Sigmoid colon (tissue), 7 donors: ENCODE measurements around the gene TMOD1. TPM values are rescaled to one million over a fixed set of nuclear protein-coding genes. Genes with fewer than 3 reads are reported as not detected.
"Not testable (repeated sequence)": the region's sequence is repeated elsewhere in the genome, so short reads cannot be mapped to it uniquely, and the experiment has no call there.

Experiments used
- DNase-seq: peaks from one replicate; pipeline ENCODE4 v3.0.0-alpha.2; 2019
- H3K27ac ChIP-seq, 4 donors: fragments of 200-600 bp; sonication (generic); one replicate each; pipeline ENCODE4 v1.5.1; 2016 to 2019; ENCODE audit warnings: mild to moderate bottlenecking in 1 of 4
- H3K27me3 ChIP-seq, 3 donors: fragments of 200-600 bp; sonication (generic); one replicate each; pipeline ENCODE4 v1.5.1; 2019; ENCODE audit warnings: mild to moderate bottlenecking in 1 of 3
- H3K36me3 ChIP-seq, 4 donors: fragments of 200-600 bp; sonication (generic); one replicate each; pipeline ENCODE4 v1.5.1; 2016 to 2019
- H3K4me1 ChIP-seq, 4 donors: fragments of 200-600 bp; sonication (generic); one replicate each; pipeline ENCODE4 v1.5.1; 2017 to 2019
- H3K4me3 ChIP-seq, 4 donors: fragments of 200-600 bp; sonication (generic); one replicate each; pipeline ENCODE4 v1.5.1; 2017 to 2019; ENCODE audit warnings: mild to moderate bottlenecking in 2 of 4, moderate library complexity in 1 of 4
- H3K9me3 ChIP-seq, 4 donors: fragments of 200-600 bp in 3 of 4; sonication (generic) in 3 of 4; one replicate each; pipeline versions ENCODE4 v1.5.1 to v1.6.1; 2013 to 2019
- CTCF ChIP-seq, 4 experiments: fragments of 450-650 bp in 3 of 4; fragments of 200-600 bp in 1 of 4; IDR thresholded peaks; one replicate each; pipeline ENCODE4 v1.5.1; 2016 to 2019; ENCODE audit warnings: antibody characterized with exemption in 4 of 4, mild to moderate bottlenecking in 3 of 4, moderate library complexity in 2 of 4
- EP300 ChIP-seq, 4 donors: sonication (generic); formaldehyde crosslinking; IDR thresholded peaks; one replicate each; pipeline ENCODE4 v1.6.1; 2017; ENCODE audit warnings: antibody characterized with exemption in 4 of 4
- POLR2A ChIP-seq, 2 donors: fragments of 450-650 bp; IDR thresholded peaks; one replicate each; pipeline ENCODE4 v1.6.1; 2016; ENCODE audit warnings: antibody characterized with exemption in 2 of 2, mild to moderate bottlenecking in 2 of 2, moderate library complexity in 2 of 2
- POLR2AphosphoS5 ChIP-seq, 4 donors: sonication (generic); formaldehyde crosslinking; IDR thresholded peaks; one replicate each; pipeline ENCODE4 v1.6.1; 2017; ENCODE audit warnings: antibody characterized with exemption in 4 of 4
- WGBS, 2 donors: extraction: QIAGEN DNeasy Blood & Tissue Kit; methylation state at CpG; one replicate each; pipeline ENCODE4 v1.1.7; 2013; 5-methylcytosine and 5-hydroxymethylcytosine counted together
- intact Hi-C: fragments of 100-400 bp; cut with DNase I; formaldehyde crosslinking; loops from one replicate; pipeline ENCODE4 v1.15.1; 2023
- polyA plus RNA-seq, 3 donors: library from polyadenylated mRNA; stranded (reverse); fragments of 200-250 nt; gene quantifications; one replicate each; pipeline ENCODE4 v1.2.3, GENCODE V29; 2013
- total RNA-seq, 4 donors: library from RNA; depleted of rRNA; stranded (reverse); fragments of >200 nt; gene quantifications; one replicate each; pipeline ENCODE4 v1.1.0, GENCODE V29; 2016
- donor health status: healthy with polysubstance abuse.
- donor health status: Bipolar disorder and iron deficiency.
- donor health status: healthy.

The TMOD1 gene
- total and polyA plus RNA-seq, 7 donors, result 1.6 to 56.8 (median 28.5) TPM

DNA sequence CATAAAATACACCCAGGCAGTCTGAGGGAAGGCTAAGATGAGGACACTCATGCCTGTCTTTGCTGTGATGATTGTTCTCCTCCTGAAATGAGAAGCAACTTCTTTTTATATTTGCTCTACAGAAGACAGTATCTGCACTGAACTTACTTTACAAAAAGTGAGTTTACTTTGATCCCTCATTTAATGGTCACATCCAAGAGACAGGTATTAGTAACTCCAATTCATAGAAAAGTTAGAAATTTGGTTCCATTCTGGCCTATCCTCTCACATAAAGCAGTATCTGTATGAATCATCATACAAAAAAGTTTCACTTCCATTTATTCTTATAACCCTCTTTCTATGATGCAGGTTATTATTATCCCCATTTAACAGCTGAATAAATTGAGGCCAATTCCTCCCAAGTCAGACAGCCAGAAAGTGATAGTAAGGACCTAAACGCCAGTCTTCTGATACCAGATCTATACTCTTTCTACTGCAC lies 116.5 kb downstream of the TMOD1 start:
- intact Hi-C loops, result no loop called here
- Histone ChIP-seq H3K4me3 (no peak overlapping the region), H3K36me3 (peaks cover 0 to 39% (median 2%) of the 10 kb centered on the region in 4 donors), H3K4me1 (peaks cover 0 to 11% (median 4%) of the 10 kb centered on the region in 4 donors), H3K9me3 (no peaks in the 10 kb centered on the region), H3K27me3 (no peaks in the 10 kb centered on the region), H3K27ac (no peak overlapping the region)
- no peak for TF ChIP-seq POLR2AphosphoS5 (IDR thresholded peaks at IDR 0.05)
- no peak for TF ChIP-seq POLR2A (IDR thresholded peaks at IDR 0.05)
- TF ChIP-seq EP300 (IDR thresholded peaks at IDR 0.05), result no peak
- DNase-seq, result no peak
- WGBS, 2 donors, result 79 to 90% methylated on average over 1 of the region's 1 CpG

- H3K27me3 ChIP-seq, H3K4me1 ChIP-seq, H3K9me3 ChIP-seq, H3K4me3 ChIP-seq, DNase-seq, intact Hi-C loops, H3K27ac ChIP-seq: not testable (repeated sequence)
- H3K36me3 ChIP-seq, result peaks cover 0 to 60% (median 3%) of the 10 kb centered on the region in 4 donors
- WGBS, 2 donors, result 96 to 97% methylated on average over 2 of the region's 2 CpGs
Observed at GRCh38 chr9:97620063-97620462, 118.6 kb downstream of the TMOD1 start.

GRCh38 chr9:97622483-97622882 lies 121.0 kb downstream of the TMOD1 start:
- H3K9me3 ChIP-seq, H3K27me3 ChIP-seq, intact Hi-C loops, DNase-seq, H3K27ac ChIP-seq, H3K4me3 ChIP-seq, H3K4me1 ChIP-seq: not testable (repeated sequence)
- WGBS, 2 donors, result 97 to 98% methylated on average over 5 of the region's 5 CpGs
- peaks cover 0 to 51% (median 5%) of the 10 kb centered on the region in 4 donors for H3K36me3 ChIP-seq

DNA sequence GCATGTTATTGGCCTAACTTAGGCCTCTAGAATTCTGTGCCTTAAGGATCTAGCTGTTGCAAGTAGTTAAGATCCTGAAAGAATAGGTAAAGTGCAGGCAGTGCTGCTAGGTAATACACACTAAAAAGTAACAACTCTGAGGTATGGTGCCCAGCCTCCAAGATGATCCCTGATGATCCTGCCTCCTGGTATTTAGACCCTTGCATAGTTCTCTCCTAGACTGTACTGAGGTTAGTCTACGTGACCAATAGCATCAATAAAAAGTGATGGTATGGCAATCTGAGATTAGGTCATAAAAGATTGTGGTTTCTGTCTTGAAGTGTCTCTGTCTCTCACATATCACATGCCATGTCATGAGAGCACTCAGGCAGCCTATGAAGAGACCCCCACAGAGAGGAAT lies 122.5 kb downstream of the TMOD1 start:
- intact Hi-C loops, result no loop called here
- no peak for DNase-seq
- peaks cover 0 to 42% (median 5%) of the 10 kb centered on the region in 4 donors for H3K36me3 ChIP-seq

GRCh38 chr9:97625620-97626019 lies 124.2 kb downstream of the TMOD1 start:
- no peak overlapping the region for H3K27ac ChIP-seq
- peaks cover 0 to 39% (median 3%) of the 10 kb centered on the region in 4 donors for H3K36me3 ChIP-seq
- DNase-seq, result no peak
- H3K9me3 ChIP-seq, result no peaks in the 10 kb centered on the region
- 63 to 65% methylated on average over 3 of the region's 3 CpGs for WGBS, 2 donors
- intact Hi-C loops, result no loop called here
- no peaks in the 10 kb centered on the region for H3K27me3 ChIP-seq
- peaks cover 0 to 26% (median 21%) of the 10 kb centered on the region in 4 donors for H3K4me1 ChIP-seq
- no peak for TF ChIP-seq POLR2A (IDR thresholded peaks at IDR 0.05)
- no peak for TF ChIP-seq POLR2AphosphoS5 (IDR thresholded peaks at IDR 0.05)
- TF ChIP-seq EP300 (IDR thresholded peaks at IDR 0.05), result no peak
- no peak for TF ChIP-seq CTCF (IDR thresholded peaks at IDR 0.05)
- H3K4me3 ChIP-seq, result no peak overlapping the region

More for the DNA sequence above, 122.5 kb downstream of the TMOD1 start:
- Histone ChIP-seq H3K4me3 (no peak overlapping the region), H3K9me3 (no peaks in the 10 kb centered on the region), H3K27me3 (no peaks in the 10 kb centered on the region), H3K27ac (no peak overlapping the region), H3K4me1 (peaks cover 0 to 20% (median 17%) of the 10 kb centered on the region in 4 donors)
- 41 to 82% methylated on average over 1 of the region's 1 CpG for WGBS, 2 donors
- no peak for TF ChIP-seq EP300 (IDR thresholded peaks at IDR 0.05)
- TF ChIP-seq POLR2AphosphoS5 (IDR thresholded peaks at IDR 0.05), result no peak

DNA sequence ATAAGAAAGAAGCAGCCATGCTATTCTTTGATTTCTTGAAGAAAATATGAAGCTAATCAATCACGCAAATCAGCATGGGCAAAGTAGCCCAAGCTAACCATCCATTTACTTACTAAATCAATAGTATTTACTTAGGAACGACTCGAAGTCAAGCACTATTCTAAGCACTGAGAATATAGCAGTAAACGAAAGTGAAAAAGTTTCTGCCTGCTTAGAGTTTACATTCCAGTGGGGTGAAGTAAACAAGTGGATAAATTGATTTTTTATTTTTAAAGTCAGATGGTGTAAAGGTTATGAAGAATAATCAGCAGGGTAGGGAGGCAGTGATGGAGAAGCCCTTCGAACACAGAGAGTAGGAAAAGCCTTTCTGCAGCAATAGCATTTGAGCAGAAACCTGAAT lies 126.2 kb downstream of the TMOD1 start:
- Histone ChIP-seq H3K27me3 (no peaks in the 10 kb centered on the region), H3K4me3 (no peak overlapping the region), H3K9me3 (no peaks in the 10 kb centered on the region), H3K4me1 (peaks cover 0 to 41% (median 33%) of the 10 kb centered on the region in 4 donors), H3K27ac (peak overlapping the region; percentile 12 to 41 (median 34)), H3K36me3 (peaks cover 0 to 31% (median 3%) of the 10 kb centered on the region in 4 donors)
- TF ChIP-seq EP300 (IDR thresholded peaks at IDR 0.05) (no peak), POLR2A (IDR thresholded peaks at IDR 0.05) (no peak), POLR2AphosphoS5 (IDR thresholded peaks at IDR 0.05) (no peak), CTCF (IDR thresholded peaks at IDR 0.05) (no peak)
- 75 to 79% methylated on average over 5 of the region's 5 CpGs for WGBS, 2 donors
- intact Hi-C loops, result no loop called here
- no peak for DNase-seq

GRCh38 chr9:97628668-97629067 lies 127.2 kb downstream of the TMOD1 start:
- TF ChIP-seq POLR2AphosphoS5 (IDR thresholded peaks at IDR 0.05) (no peak), CTCF (IDR thresholded peaks at IDR 0.05) (no peak), POLR2A (IDR thresholded peaks at IDR 0.05) (no peak), EP300 (IDR thresholded peaks at IDR 0.05) (no peak)
- peaks cover 0 to 21% (median 3%) of the 10 kb centered on the region in 4 donors for H3K36me3 ChIP-seq
- DNase-seq, result no peak
- intact Hi-C loops, result no loop called here
- H3K27me3 ChIP-seq, result no peaks in the 10 kb centered on the region
- no peak overlapping the region for H3K4me3 ChIP-seq
- H3K4me1 ChIP-seq, result peaks cover 0 to 41% (median 33%) of the 10 kb centered on the region in 4 donors
- H3K27ac ChIP-seq, result peak overlapping the region in 1 of 4 donors; percentile 4
- 89 to 96% methylated on average over 3 of the region's 3 CpGs for WGBS, 2 donors
- no peaks in the 10 kb centered on the region for H3K9me3 ChIP-seq
